Retina (tissue), 1 donor: ENCODE results near the gene PDE4B.

Experiments
- DNase-seq: peaks from one replicate; pipeline ENCODE4 v3.0.0-alpha.2; 2016

The PDE4B gene

DNA sequence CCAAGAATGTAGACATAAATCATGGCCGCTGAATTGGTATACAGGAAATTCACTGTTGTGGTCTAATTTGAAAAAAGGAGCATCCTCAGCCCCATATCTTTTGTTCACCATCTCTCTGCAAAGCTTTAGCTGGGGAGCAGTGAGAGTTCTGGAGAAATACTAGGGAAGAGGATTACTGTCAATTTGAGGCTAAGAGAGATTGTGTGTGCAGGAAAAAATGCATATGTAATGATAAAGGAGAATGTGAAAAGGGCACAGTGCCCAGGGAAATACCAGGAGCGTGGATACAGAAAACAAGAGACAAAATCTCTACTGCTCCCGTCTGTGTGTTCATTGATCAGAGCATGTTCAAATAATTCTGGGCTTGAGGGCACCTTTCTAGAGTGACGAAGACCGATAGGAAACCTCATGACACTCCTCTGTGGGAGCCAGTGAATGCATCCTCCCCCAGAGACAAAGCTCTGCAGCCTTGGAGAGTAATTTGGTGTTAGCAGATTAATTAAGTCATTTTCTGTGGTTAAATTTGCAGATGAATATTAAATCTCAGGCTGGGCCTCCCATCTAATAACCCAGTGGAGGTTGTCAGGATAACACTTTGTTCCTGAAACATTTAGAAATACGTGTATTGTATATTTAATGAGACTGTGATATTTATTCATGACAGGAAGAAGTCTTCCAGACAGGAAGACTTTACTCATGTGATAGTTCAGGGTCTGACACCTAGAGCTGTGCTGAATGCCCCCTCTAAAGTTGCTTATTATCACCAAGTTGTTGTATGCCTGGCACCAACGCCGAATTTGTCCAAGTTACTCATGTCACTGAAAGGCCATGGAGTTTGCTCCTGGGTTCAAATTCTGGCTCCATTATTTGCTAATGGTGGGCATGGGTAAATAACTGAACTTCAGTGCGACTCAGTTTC is 453.9 kb downstream of the PDE4B start:
- DNase-seq, result no peak

- DNase-seq, result no peak
Measured at GRCh38 chr1:66247415-66248208, 454.9 kb downstream of the PDE4B start.

DNA sequence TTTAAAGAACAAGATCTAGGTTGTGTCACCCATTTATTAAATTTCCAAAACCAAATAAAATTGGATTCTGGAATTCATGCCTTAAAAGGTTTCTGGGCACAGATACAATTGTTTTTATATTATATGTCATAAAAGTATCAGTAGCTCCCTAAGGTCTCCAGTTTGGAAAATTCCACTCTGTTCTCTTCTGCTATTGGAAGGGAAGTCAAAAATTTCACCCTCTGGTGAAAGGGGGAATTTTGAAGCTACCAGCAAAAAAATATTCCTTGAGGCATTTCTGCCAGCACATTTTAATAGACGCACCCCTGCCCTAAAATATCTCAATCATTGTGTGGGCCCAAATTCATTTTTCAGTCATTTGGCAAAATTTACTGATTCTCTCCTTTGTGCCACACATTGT is 455.6 kb downstream of the PDE4B start:
- DNase-seq, result no peak

GRCh38 chr1:66248746-66249145 is 456.1 kb downstream of the PDE4B start:
- DNase-seq, result no peak

- no peak for DNase-seq
Measured at GRCh38 chr1:66250075-66250474, 457.4 kb downstream of the PDE4B start.

- DNase-seq, result no peak
Measured at GRCh38 chr1:66250478-66250877, 457.8 kb downstream of the PDE4B start.

DNA sequence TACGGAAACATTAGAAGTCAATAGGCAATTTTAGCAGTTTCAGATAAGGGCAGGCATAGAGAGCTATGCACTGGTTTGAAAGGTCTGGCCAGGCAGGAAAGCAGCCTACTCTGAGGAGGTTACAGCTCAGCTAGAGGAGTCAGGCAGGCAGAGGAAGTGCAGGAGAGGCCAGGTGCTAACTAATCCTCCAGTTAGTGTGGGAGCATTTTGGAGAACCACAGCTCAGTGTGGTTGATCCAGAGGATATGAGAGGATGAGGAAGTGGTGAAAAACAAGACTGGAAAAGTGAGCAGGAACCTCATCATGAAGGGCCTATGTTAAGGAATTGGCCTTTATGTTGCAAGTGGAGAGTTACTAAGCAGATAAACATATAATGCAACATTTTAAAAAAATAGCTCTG is 458.9 kb downstream of the PDE4B start:
- DNase-seq, result no peak

- DNase-seq, result no peak
Measured at GRCh38 chr1:66253330-66253921, 460.7 kb downstream of the PDE4B start.

GRCh38 chr1:66254785-66255184 is 462.1 kb downstream of the PDE4B start:
- DNase-seq, result no peak

GRCh38 chr1:66256629-66257572 is 464.2 kb downstream of the PDE4B start:
- no peak for DNase-seq

GRCh38 chr1:66258404-66259105 is 465.9 kb downstream of the PDE4B start:
- DNase-seq, result no peak

DNA sequence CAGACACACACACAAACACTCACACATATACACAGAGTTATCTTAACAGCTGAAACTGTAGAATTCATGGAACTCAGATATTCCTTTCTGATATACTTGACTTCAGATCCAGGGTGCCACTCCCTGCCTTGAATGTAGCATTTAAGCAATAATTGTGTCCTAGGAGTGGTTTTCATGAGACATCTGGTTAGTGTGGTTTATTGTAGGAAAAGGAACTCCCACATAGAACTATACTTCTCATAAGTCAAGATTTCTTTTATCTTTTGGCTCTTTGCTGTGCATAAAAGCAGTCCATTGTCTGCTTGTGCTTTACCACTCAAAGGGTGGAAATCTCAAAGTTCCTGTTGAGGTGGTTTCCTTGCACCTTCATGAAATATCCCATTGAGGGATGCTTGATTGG is 468.7 kb downstream of the PDE4B start:
- no peak for DNase-seq

- DNase-seq, result no peak
Measured at GRCh38 chr1:66262208-66262963, 469.7 kb downstream of the PDE4B start.

GRCh38 chr1:66265268-66265667 is 472.6 kb downstream of the PDE4B start:
- no peak for DNase-seq

DNA sequence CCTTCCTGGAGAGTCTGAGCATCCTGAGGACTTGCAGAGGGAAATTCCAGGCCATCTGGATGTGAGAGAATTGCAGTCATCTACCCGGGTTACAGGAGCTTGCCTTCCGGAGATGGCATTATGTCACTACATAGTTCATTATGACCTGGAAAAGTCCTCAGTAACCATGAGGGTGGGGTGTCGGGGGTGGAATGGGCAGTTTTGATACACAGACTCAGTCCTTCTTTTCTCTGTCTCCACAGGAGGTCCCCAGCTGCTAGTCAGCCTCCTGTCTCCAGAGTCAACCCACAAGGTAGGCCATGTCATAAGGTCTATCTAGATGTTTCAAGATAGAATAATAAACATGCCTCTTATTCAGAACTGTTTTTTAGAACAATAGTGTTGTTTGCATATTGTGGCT is 473.1 kb downstream of the PDE4B start:
- no peak for DNase-seq

DNA sequence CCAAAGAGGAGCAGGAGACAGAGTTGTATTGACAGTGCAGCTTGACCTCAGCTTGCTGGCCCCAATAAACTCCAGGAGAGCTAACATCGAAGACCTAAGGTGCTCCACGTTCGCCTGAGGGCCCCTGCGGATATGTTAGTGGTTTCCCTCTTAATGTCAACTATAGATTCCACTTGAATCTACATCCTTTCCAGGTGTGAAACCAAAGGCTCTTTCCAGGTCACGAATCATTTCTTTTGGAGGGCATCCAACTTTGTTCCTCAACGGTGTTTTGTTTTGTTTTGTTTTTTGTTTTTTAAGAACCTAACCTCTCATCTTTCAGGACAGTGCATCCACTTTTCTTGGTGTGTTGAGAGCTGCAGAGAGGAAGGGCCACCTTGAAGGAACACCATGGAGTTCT is 473.7 kb downstream of the PDE4B start:
- no peak for DNase-seq

- DNase-seq, result no peak
Measured at GRCh38 chr1:66266756-66267155, 474.1 kb downstream of the PDE4B start.

DNA sequence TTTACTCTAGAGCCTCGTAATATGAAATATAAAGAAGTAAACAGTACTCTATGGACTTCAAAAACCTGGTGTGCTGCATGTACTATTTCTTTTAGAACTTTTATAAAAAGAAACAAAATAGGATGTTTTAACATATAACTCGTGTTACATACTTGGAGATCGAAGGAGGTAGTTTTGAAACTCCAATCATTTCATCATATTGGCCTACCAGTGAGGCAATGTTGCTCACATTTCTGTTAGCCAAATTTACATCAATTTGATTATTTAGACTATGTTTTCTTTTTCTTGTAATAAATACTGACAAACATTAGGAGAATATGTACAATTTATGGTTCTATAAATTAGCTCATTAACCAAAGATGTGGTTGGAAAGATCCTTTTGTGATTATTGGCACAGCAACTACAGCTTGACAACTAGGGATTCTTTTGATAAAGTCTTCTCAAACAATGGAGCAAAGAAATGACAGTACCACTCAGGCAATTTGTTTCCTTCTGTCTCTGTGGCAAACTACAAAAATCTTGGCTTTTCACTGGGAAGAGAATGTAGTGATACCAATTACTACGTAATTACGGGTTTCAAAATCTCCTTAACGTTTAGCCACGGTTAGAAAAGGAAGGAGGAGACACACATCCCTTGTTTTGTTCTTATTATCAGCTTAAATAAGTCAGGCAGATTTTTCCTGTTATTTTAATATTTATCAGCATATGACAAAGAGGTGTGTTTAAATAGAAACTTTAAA is 474.7 kb downstream of the PDE4B start:
- no peak for DNase-seq

DNA sequence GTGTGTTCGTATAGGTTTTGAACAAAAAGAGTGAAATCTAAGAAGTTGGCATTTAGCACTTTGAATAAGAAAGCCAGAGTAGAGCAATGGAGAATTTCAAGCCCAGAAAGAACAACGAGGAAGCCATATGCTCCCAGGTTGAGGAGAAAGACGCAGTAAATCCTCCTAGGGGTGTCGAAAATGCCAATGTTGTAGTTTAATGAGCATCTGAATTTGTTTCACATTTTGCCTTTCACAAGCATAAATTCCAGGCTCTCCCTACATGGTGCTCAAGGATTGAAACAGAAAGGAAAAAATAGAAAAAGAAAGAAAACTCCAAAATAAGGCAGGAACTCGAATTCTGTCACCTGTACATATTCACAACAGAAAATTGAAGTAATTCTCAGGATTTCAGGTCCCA is 476.5 kb downstream of the PDE4B start:
- DNase-seq, result no peak

DNA sequence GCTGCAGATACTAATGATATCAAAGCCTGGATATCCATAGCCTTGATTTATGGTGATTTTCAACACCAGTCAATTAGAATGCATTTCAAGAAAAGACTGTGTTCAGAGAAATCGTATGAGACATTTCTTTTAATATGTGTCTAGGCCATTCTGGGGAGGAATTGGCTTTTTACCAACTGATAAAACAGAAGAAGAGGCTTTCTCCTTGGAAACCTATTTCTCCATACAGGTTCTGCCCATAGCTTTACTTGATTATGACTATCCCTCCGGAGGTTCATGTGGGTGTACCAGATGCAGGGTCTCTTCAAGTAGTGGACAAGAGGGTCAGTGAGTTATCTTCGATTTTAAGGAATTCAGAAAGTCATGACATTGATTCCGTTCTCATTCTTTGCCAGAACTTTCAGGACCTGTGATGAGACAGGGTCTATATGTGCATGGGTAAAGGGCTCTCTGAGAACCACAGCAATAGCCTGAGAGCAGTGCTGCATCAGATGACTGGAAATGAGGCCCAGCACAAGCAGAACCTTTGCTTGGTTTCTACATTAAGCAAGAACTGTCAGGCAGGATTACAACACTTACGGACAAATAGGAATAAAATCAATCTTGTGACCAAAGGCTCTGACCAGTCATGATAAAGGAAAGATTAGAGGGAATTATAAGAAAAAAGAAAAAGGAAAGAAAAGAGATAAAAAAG is 477.6 kb downstream of the PDE4B start:
- no peak for DNase-seq
